Activated CD8-positive, alpha-beta memory T cell treated with anti-CD3 and anti-CD28 coated beads for 24 hours (primary cell): ENCODE data around the gene CERS4.
"Not testable (repeated sequence)": the region's sequence is repeated elsewhere in the genome, so short reads cannot be mapped to it uniquely, and the experiment has no call there.

Experiments
- DNase-seq: peaks from one replicate; pipeline ENCODE4 v3.0.0-alpha.2; 2020

CERS4 gene

DNA sequence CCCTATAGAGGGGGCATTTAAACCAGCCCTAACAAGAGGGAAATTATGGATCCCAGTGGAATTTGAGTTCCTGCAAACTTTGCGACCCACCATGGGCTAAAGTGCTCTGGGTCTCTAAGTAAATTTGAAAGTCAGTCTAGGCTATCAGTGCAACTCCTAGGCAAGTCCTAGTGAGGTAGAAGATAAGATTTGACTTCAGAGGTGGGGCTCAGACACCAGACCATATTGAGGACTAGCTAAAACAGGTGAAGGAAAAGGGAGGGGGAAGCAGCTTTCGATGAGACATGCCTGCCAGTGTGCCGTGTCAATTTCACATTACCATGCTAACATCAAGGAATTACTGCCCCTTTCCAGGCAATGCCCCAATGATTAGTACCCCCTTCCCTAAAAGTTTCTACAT lies 60.6 kb downstream of the CERS4 start:
- DNase-seq, result no peak

DNA sequence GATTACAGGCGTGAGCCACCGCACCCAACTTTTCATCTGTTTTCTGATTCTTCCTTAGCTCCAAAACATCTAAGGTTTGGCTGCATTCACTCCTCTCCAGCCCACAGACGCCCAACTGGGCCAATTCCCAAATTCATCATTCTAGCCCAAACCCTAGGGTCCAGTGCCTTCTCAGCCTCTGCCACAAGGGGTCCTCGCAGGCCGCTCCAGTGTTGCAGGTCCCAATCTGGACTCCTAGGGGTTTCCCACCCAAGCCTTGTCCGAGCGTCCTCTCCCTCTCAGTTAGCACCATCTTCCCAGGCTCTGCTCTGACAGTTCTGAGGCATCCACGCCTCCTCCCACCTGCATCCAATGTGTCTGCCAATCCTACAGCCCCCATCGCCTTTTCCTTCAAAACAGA lies 67.3 kb downstream of the CERS4 start:
- DNase-seq, result not testable (repeated sequence)

DNA sequence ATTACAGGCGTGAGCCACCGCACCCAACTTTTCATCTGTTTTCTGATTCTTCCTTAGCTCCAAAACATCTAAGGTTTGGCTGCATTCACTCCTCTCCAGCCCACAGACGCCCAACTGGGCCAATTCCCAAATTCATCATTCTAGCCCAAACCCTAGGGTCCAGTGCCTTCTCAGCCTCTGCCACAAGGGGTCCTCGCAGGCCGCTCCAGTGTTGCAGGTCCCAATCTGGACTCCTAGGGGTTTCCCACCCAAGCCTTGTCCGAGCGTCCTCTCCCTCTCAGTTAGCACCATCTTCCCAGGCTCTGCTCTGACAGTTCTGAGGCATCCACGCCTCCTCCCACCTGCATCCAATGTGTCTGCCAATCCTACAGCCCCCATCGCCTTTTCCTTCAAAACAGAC lies 82.2 kb downstream of the CERS4 start:
- not testable (repeated sequence) for DNase-seq

DNA sequence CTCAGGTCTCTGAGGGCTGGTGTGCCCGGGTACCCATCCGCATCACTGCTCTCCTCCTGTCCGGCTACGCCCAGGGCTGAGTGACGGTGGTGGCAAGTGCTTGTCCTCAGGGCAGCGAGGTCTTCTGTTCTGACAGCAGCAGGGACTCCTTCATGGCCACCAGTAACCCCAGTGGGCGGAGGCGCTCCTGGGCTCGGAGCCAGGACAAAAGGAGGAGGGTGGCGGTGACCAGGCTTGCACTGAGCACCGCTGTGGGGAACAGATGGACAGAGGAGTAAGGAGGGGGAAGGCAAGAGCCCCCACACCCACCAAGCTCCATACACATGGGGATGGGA lies 93.2 kb downstream of the CERS4 start:
- DNase-seq, result no peak

DNA sequence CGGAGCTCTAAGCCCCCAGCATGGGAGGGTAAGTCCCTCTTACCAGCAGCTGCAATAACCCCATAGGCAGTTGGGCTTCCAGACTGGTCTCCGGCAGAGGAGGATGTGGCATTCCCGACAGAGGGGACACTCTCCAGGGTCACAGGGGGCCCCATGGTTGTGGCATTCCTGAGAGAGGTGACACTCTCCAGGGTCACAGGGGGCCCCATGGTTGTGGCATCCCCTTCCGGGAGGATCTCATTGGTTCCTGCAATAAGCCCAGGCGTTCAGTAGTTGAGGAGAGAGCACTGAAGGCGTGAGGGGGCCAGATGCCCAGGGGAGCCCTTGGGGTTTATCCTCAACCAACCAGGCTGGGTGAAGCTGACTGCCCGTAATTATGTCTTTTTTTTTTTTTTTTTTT lies 93.6 kb downstream of the CERS4 start:
- peak; percentile 55 for DNase-seq

DNA sequence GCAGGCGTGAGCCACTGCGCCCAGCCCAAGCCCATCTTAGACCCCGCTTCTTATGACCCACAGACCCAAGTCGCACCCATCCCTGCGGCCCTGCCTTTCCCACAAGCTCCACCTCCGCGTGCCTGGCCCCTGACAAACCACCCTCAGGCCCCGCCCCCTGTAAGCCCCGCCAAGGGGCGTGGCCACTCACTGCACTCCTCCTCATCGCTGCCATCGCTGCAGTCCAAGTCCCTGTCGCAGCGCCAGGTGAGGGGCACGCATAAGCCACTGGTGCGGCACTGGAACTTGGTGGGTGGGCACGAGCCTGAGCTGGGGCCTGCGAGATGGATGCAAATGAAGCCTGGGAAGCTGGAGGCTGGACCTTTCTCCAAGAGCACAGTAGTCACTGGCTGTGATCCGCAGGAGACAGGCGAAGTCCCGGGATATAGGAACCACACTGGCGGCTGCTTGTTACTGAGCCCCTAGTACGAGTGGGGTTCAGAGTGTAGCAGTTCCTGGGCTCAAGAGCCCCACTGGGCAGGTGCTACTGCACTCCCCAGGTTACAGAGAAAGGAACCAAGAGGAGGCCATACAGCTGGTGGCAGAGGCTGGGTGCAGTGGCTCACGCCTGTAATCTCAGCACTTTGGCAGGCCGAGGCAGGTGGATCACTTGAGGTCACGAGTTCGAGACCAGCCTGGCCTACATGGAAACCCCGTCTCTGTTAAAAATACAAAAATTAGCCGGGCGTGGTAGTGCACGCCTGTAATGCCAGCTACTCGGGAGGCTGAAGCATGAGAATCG lies 95.9 kb downstream of the CERS4 start:
- peak; percentile 62 for DNase-seq

DNA sequence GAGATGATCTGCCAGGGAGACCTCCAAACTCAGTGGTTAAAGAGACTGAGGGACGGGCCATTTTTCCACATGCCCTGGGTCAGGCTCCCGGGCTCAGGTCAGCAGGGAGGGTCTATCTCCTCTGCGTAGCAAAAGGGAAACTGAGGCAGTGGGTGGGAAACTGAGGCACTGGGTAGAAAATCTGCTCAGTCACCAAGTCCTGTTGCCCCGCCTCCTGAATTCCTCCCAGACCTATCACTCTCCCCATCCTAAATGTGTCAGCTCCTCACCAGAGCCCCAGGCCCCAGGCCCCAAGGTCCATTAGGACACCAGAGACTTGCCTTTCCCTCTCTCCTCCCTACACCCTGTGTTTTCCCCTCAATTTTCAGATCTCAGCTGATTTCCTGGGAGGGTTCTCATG lies 96.6 kb downstream of the CERS4 start:
- peak; percentile 45 for DNase-seq

DNA sequence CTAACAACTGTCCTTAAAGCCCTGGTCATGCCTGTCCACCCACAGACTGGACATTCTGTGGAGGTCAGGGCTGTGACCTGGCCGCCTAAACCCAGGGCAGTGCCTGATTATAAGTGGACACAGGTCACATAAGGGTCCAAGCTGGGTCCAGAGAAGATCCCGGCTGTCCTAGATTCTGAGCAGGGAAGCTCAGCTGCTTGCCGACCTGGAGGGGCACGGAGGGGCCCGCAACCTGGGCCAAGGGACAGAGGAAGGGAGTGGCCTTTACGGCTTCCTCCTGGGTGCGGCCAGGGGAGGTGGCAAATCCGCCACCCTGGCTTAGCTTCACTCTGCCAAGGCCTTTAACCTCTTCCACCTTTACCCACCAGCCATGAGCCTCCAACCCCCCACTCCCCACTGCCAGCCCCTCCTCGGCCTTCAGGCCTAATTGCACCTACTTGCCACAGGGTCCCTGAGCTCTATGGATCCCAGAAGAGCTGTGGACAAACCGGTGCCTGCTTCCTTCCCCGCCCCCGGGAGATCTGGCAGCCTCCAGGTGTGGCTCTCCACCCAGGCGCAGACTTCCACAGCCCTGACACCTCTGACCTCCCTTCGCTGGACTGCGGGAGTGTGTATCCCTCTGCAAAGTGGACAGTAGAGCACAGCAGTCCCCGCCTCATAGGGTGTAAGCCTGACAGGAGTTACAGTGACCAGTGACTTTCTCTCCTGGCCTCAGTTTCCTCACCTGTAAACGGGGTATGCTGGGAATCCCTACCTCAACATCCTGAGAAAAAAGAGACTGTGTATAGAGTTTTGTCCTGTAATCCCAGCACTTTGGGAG lies 97.3 kb downstream of the CERS4 start:
- DNase-seq, result peak; percentile 54

DNA sequence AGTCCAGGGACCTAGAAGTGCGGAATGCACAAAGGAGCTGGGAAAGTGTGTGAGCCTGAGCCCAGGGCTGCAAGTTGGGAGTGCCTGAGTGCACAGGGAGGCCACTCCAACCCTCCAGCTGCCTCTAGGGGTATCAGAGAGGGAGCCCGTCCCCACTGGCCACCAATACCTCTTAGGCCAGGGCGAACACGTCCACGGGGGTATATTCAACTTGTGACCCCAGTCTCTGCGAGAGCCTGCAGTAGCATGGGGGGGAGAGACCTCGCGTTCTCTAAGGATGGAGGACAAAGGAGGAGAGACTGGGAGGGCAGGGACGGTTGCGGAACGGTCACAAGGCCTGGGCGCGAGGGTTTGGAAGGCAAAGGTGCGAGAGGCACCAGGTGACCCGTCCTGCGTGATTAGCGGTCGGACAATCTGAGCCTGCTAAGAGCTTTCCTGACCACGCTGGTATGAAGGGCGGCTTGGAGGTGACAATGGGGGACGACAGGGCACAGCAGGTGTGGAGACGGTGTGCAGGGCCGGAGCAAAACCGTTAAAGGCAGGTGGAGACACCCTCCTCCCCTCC lies 98.3 kb downstream of the CERS4 start:
- peak; percentile 77 for DNase-seq

DNA sequence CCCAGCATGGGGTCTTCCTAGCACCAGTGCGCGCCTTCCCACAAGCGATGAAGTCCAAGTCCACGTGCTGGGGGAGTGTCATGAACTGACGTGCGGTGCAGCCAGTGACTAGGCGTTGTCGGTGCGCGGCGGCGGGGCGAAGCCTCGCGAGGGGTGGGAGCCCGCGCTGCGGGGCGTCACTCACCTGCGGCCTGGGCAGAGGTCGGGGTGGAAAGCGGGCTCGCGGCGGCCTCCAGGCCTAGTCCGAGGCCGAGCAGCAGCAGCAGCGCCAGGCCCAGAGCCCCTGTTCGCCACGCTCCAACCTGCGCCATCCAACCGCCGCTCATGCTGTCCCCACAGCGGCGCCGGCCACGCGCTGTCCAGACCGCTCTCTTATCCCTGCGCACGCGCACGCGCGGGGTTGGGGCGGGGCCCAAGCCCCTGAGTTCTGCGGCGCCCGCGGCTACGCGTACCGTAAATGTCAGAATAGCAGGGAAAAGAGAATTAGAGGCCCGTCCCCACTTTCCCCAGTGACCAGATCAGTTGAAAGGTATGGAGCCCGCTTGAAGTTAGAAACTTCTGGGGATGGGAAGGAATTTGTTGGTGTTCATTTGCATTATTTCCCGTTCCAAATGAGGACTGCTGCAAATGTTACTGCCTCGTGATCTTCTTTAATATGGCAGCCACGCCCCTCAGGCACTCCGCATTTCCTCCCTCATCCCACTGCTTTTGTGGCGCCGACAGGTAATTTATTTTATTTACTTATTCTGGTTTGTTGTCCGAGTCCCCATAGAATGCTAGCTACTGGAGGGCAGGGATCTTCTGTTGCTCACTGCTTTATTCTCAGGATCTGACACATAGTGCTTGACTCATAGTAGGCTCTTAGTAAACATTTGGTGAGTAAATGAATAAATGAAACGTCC lies 99.0 kb downstream of the CERS4 start, which contains the start of gene CD320:
CD320 (minus strand) TSS at position 394 of the 902 bp plus-strand sequence; CDS start at position 326, 68 bp downstream.
- DNase-seq, result peak; percentile 95

DNA sequence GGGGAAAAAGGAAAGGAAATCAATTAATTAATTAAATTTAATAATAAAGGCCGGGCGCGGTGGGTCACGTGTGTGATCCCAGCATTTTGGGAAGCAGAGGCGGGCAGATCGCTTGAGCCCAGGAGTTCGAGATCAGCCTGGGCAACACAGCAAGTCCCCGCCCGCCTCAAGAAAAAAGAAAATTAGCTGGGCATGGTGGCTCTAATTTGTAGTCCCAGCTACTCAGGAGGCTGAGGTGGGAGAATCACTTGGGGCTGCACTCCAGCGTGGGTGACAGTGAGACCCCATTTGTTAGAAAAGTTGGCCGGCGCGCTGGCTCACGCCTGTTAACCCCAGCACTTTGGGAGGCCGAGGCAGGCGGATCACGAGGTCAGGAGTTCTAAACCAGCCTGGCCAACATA lies 99.7 kb downstream of the CERS4 start:
- no peak for DNase-seq

DNA sequence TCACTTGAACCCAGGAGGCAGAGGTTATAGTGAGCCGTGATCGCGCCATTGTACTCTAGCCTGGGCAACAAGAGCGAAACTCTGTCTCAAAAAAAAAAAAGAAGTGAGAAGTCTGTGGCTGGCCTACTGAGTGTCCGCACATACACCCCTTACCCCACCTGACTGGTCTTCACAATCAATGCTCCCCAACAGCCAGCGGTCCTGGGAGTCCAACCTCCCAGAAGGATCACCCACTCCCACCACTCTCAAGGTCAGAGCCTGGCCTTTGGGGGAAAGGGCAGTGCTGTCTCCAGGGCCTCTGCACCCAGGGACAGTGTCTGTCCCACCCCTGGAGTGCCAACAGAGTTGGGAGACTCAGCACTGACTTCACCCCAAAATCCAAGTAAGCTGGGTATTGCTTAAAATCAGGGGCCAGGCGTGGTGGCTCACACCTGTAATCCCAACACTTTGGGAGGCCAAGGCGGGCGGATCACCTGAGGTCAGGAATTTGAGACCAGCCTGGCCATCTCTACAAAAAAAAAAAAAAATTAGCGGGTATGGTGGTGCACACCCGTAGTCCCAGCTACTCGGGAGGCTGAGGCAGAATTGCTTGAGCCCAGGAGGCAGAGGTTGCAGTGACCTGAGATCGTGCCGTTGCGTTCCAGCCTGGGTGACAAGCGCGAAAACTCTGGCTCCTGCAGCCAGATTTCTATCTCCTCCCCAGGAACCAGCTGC lies 101.3 kb downstream of the CERS4 start:
- DNase-seq, result no peak

DNA sequence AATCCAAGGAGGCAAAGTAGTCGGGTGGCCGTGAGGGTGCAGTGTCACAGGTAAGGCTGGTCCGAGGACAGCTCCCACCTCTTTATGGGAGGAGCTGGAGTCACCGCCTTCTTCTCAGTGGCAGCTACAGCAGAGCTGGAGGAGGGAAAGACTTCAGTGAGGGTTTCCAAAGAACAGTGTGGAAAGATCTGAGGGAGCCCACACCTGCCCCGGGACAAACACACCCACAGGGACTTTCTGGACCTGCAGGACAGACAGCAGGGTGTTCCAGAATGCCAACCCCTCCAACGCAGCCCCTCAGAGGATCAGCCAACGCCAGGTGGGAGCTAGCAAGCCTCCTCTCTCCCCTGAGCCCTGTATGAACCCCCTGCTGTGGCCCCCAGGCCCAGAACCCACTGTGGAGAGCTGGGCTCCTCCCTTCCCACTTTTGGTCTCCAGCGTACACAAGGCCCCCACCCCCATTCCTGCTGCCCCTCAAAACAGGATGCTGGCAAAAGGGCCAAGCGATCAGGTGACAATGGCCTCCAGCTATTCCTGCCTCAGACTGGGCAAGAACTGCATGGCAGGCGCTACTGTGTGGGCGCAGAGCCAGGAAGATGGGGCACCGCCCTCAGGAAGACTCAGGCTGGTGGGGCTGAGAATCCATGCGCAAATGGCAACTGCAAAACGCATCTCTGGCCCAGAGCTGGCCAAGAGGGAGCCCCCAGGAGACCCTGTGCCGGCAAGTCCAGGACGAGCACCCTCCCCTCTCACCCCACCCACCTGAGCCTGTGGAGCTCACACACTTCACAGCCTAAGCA lies 102.5 kb downstream of the CERS4 start:
- no peak for DNase-seq
